GM21528 (cell line): ENCODE data around the gene SPPL2B.

Source experiments
- ATAC-seq: cut with Tn5 transposase; IDR thresholded peaks from one replicate; pipeline ENCODE4 v1.9.1; 2021; ENCODE audit warnings: mild to moderate bottlenecking, moderate library complexity; ENCODE audit not compliant: unreplicated experiment, low FRiP score

SPPL2B gene

GRCh38 chr19:2353159-2353886 lies 24.8 kb downstream of the SPPL2B start:
- ATAC-seq, result no peak

GRCh38 chr19:2353887-2354592 lies 25.6 kb downstream of the SPPL2B start:
- ATAC-seq, result no peak

GRCh38 chr19:2354670-2355069 lies 26.2 kb downstream of the SPPL2B start:
- ATAC-seq, result no peak

GRCh38 chr19:2355168-2356035 lies 26.9 kb downstream of the SPPL2B start:
- ATAC-seq, result no peak

- ATAC-seq, result no peak
Measured at GRCh38 chr19:2356036-2356646, 27.7 kb downstream of the SPPL2B start.

GRCh38 chr19:2357279-2358206 lies 29.1 kb downstream of the SPPL2B start:
- ATAC-seq, result no peak

- ATAC-seq, result no peak
Measured at GRCh38 chr19:2358548-2359173, 30.2 kb downstream of the SPPL2B start.

- ATAC-seq, result no peak
Measured at GRCh38 chr19:2359992-2360685, 31.7 kb downstream of the SPPL2B start, which contains the start of gene TMPRSS9. TMPRSS9 (plus strand) TSS chr19:2360265; CDS start chr19:2389786, 29,521 bp downstream.

- no peak for ATAC-seq
Measured at GRCh38 chr19:2360833-2361232, 32.3 kb downstream of the SPPL2B start.

- no peak for ATAC-seq
Measured at GRCh38 chr19:2361246-2362045, 33.0 kb downstream of the SPPL2B start.

GRCh38 chr19:2362046-2362969 lies 33.8 kb downstream of the SPPL2B start:
- ATAC-seq, result no peak

GRCh38 chr19:2362970-2363300 lies 34.5 kb downstream of the SPPL2B start:
- no peak for ATAC-seq

GRCh38 chr19:2363419-2363818 lies 34.9 kb downstream of the SPPL2B start:
- no peak for ATAC-seq

GRCh38 chr19:2365201-2365970 lies 36.9 kb downstream of the SPPL2B start:
- no peak for ATAC-seq

- no peak for ATAC-seq
Measured at GRCh38 chr19:2371656-2372055, 43.2 kb downstream of the SPPL2B start.

- ATAC-seq, result no peak
Measured at GRCh38 chr19:2372076-2372612, 43.7 kb downstream of the SPPL2B start.
